Hematopoietic multipotent progenitor cell treated with erythropoietin and hydrocortisone succinate and interleukin-3 and kit ligand, for 15 days (in vitro differentiated cells): ENCODE results near the gene SELENOW.

Experiments
- DNase-seq: peaks from one replicate; pipeline ENCODE4 v3.0.0-alpha.2; 2015; ENCODE audit warnings: low spot score

The SELENOW gene

GRCh38 chr19:47824396-47824795 is 45.9 kb downstream of the SELENOW start:
- DNase-seq: no peak

- DNase-seq: no peak
These were observed 48.3 kb downstream of the SELENOW start for GRCh38 chr19:47826800-47827199.

- no peak for DNase-seq
These were observed 54.2 kb downstream of the SELENOW start for GRCh38 chr19:47832723-47833122.
